HEK293 (cell line): ENCODE measurements around the gene COL9A3.

ENCODE experiments used
- CTCF ChIP-seq: fragments of 450-650 bp; formaldehyde crosslinking; IDR thresholded peaks from 2 replicates; pipeline ENCODE4 v1.5.1; 2016; ENCODE audit warnings: missing biosample characterization, missing genetic modification characterization
- GLIS1 ChIP-seq: fragments of 450-650 bp; formaldehyde crosslinking; IDR thresholded peaks from 2 replicates; pipeline ENCODE4 v1.5.1; 2016; ENCODE audit warnings: missing biosample characterization, missing genetic modification characterization
- GLIS2 ChIP-seq: fragments of 450-650 bp; formaldehyde crosslinking; IDR thresholded peaks from 2 replicates; pipeline ENCODE4 v1.5.1; 2016; ENCODE audit warnings: missing biosample characterization, missing genetic modification characterization
- HOXA7 ChIP-seq: sonication (generic); formaldehyde crosslinking; IDR thresholded peaks from 2 replicates; pipeline ENCODE4 v1.8.1; 2022; ENCODE audit warnings: missing genetic modification reagents, borderline replicate concordance
- HOXD13 ChIP-seq: sonication (generic); formaldehyde crosslinking; IDR thresholded peaks from 2 replicates; pipeline ENCODE4 v1.8.0; 2022; ENCODE audit warnings: missing genetic modification reagents, borderline replicate concordance
- KLF10 ChIP-seq: fragments of 450-650 bp; IDR thresholded peaks from 2 replicates; pipeline ENCODE4 v1.5.1; 2018; ENCODE audit warnings: missing biosample characterization, mild to moderate bottlenecking, missing genetic modification characterization
- KLF7 ChIP-seq: fragments of 450-650 bp; formaldehyde crosslinking; IDR thresholded peaks from 2 replicates; pipeline ENCODE4 v1.5.1; 2016; ENCODE audit warnings: missing biosample characterization, missing genetic modification characterization, borderline replicate concordance
- MEIS1 ChIP-seq: sonication (generic); formaldehyde crosslinking; IDR thresholded peaks from 2 replicates; pipeline ENCODE4 v1.8.1; 2022; ENCODE audit warnings: missing genetic modification reagents, mild to moderate bottlenecking, borderline replicate concordance
- ZBTB11 ChIP-seq: fragments of 450-650 bp; formaldehyde crosslinking; conservative IDR thresholded peaks from 2 replicates; pipeline ENCODE4 v1.5.1; 2016; ENCODE audit warnings: low read depth, missing biosample characterization, missing genetic modification characterization
- ZBTB21 ChIP-seq: fragments of 450-650 bp; formaldehyde crosslinking; IDR thresholded peaks from 2 replicates; pipeline ENCODE4 v1.5.1; 2017; ENCODE audit warnings: missing biosample characterization, missing genetic modification characterization
- ZBTB26 ChIP-seq: fragments of 450-650 bp; formaldehyde crosslinking; optimal IDR thresholded peaks from 2 replicates; pipeline ENCODE3; 2016; ENCODE audit warnings: missing biosample characterization, mild to moderate bottlenecking, missing genetic modification characterization
- ZBTB7A ChIP-seq: fragments of 450-650 bp; formaldehyde crosslinking; IDR thresholded peaks from 2 replicates; pipeline ENCODE4 v1.5.1; 2016; ENCODE audit warnings: low read depth, missing biosample characterization, missing genetic modification characterization
- ZFHX2 ChIP-seq: fragments of 450-650 bp; formaldehyde crosslinking; conservative IDR thresholded peaks from 2 replicates; pipeline ENCODE4 v1.5.1; 2016; ENCODE audit warnings: missing biosample characterization, missing genetic modification characterization
- ZFP3 ChIP-seq: fragments of 450-650 bp; formaldehyde crosslinking; IDR thresholded peaks from 2 replicates; pipeline ENCODE4 v1.5.1; 2016; ENCODE audit warnings: low read depth, missing biosample characterization, missing genetic modification characterization
- ZFP41 ChIP-seq: fragments of 450-650 bp; formaldehyde crosslinking; IDR thresholded peaks from 2 replicates; pipeline ENCODE4 v1.5.1; 2016; ENCODE audit warnings: missing biosample characterization, missing genetic modification characterization, borderline replicate concordance
- ZNF121 ChIP-seq: fragments of 450-650 bp; formaldehyde crosslinking; IDR thresholded peaks from 2 replicates; pipeline ENCODE4 v1.5.1; 2016; ENCODE audit warnings: missing biosample characterization, missing genetic modification characterization
- ZNF132 ChIP-seq: fragments of 450-650 bp; formaldehyde crosslinking; IDR thresholded peaks from 2 replicates; pipeline ENCODE4 v1.5.1; 2017; ENCODE audit warnings: missing biosample characterization, missing genetic modification characterization, borderline replicate concordance
- ZNF184 ChIP-seq: fragments of 450-650 bp; IDR thresholded peaks from 2 replicates; pipeline ENCODE4 v1.5.1; 2018; ENCODE audit warnings: missing biosample characterization, mild to moderate bottlenecking, missing genetic modification characterization
- ZNF221 ChIP-seq: fragments of 450-650 bp; formaldehyde crosslinking; IDR thresholded peaks from 2 replicates; pipeline ENCODE4 v1.5.1; 2017; ENCODE audit warnings: missing biosample characterization, missing genetic modification characterization, borderline replicate concordance
- ZNF23 ChIP-seq: fragments of 450-650 bp; formaldehyde crosslinking; IDR thresholded peaks from 2 replicates; pipeline ENCODE4 v1.5.1; 2016; ENCODE audit warnings: missing biosample characterization, missing genetic modification characterization, borderline replicate concordance
- ZNF292 ChIP-seq: fragments of 450-650 bp; formaldehyde crosslinking; IDR thresholded peaks from 2 replicates; pipeline ENCODE4 v1.5.1; 2016; ENCODE audit warnings: low read depth, missing biosample characterization, missing genetic modification characterization, borderline replicate concordance
- ZNF404 ChIP-seq: fragments of 450-650 bp; formaldehyde crosslinking; IDR thresholded peaks from 2 replicates; pipeline ENCODE4 v1.5.1; 2017; ENCODE audit warnings: missing biosample characterization, missing genetic modification characterization
- ZNF416 ChIP-seq: fragments of 450-650 bp; formaldehyde crosslinking; IDR thresholded peaks from 2 replicates; pipeline ENCODE4 v1.5.1; 2016; ENCODE audit warnings: missing biosample characterization, missing genetic modification characterization
- ZNF449 ChIP-seq: fragments of 450-650 bp; formaldehyde crosslinking; IDR thresholded peaks from 2 replicates; pipeline ENCODE4 v1.5.1; 2017; ENCODE audit warnings: missing biosample characterization, mild to moderate bottlenecking, missing genetic modification characterization, moderate library complexity
- ZNF48 ChIP-seq: fragments of 450-650 bp; formaldehyde crosslinking; IDR thresholded peaks from 2 replicates; pipeline ENCODE4 v1.5.1; 2016; ENCODE audit warnings: missing biosample characterization, missing genetic modification characterization
- ZNF521 ChIP-seq: fragments of 450-650 bp; formaldehyde crosslinking; IDR thresholded peaks from 2 replicates; pipeline ENCODE4 v1.5.1; 2017; ENCODE audit warnings: missing biosample characterization, mild to moderate bottlenecking, missing genetic modification characterization
- ZNF555 ChIP-seq: fragments of 450-650 bp; formaldehyde crosslinking; conservative IDR thresholded peaks from 2 replicates; pipeline ENCODE4 v1.5.1; 2017; ENCODE audit warnings: missing biosample characterization, mild to moderate bottlenecking, missing genetic modification characterization, inconsistent platforms
- ZNF558 ChIP-seq: fragments of 450-650 bp; formaldehyde crosslinking; IDR thresholded peaks from 2 replicates; pipeline ENCODE4 v1.5.1; 2016; ENCODE audit warnings: missing biosample characterization, missing genetic modification characterization
- ZNF623 ChIP-seq: fragments of 450-650 bp; formaldehyde crosslinking; IDR thresholded peaks from 2 replicates; pipeline ENCODE4 v1.5.1; 2016; ENCODE audit warnings: missing biosample characterization, missing genetic modification characterization
- ZNF664 ChIP-seq: fragments of 450-650 bp; formaldehyde crosslinking; IDR thresholded peaks from 2 replicates; pipeline ENCODE4 v1.5.1; 2016; ENCODE audit warnings: missing biosample characterization, missing genetic modification characterization
- ZSCAN5A ChIP-seq: fragments of 450-650 bp; formaldehyde crosslinking; IDR thresholded peaks from 2 replicates; pipeline ENCODE4 v1.5.1; 2016; ENCODE audit warnings: missing biosample characterization, missing genetic modification characterization

Gene COL9A3

GRCh38 chr20:62838128-62838891 lies 21.5 kb downstream of the COL9A3 start (continued):
- TF ChIP-seq KLF7 (tag by site-specific recombination) (no peak), ZFP3 (no peak), ZNF48 (tag by site-specific recombination) (no peak), ZNF121 (tag by site-specific recombination) (no peak), ZNF292 (no peak), ZNF132 (tag by site-specific recombination) (no peak), ZFP41 (tag by site-specific recombination) (no peak), GLIS2 (no peak), ZNF221 (tag by site-specific recombination) (no peak), ZBTB21 (0 out of 2 replicates have a peak, but pooled peaks have one; percentile 10), ZNF555 (tag by site-specific recombination) (no peak), ZBTB7A (no peak), ZNF416 (tag by site-specific recombination) (no peak), ZBTB11 (no peak), ZNF449 (peak; percentile 44; the same call in 1 of the 2 replicates), ZNF623 (no peak), ZSCAN5A (tag by site-specific recombination) (no peak), ZNF521 (tag by site-specific recombination) (no peak), KLF10 (no peak), MEIS1 (CRISPR knock-in tag) (no peak), ZFHX2 (tag by site-specific recombination) (peak; percentile 48), ZNF184 (tag by site-specific recombination) (no peak), ZNF664 (no peak), ZBTB26 (tag by site-specific recombination) (peak; percentile 21), ZNF404 (tag by site-specific recombination) (no peak), ZNF23 (tag by site-specific recombination) (no peak), HOXA7 (CRISPR knock-in tag) (no peak), GLIS1 (tag by site-specific recombination) (peak; percentile 79), ZNF558 (no peak), CTCF (tag by site-specific recombination) (no peak), HOXD13 (CRISPR knock-in tag) (no peak)
